Measurements from ENCODE around the gene MYO15B.

Gene MYO15B

DNA sequence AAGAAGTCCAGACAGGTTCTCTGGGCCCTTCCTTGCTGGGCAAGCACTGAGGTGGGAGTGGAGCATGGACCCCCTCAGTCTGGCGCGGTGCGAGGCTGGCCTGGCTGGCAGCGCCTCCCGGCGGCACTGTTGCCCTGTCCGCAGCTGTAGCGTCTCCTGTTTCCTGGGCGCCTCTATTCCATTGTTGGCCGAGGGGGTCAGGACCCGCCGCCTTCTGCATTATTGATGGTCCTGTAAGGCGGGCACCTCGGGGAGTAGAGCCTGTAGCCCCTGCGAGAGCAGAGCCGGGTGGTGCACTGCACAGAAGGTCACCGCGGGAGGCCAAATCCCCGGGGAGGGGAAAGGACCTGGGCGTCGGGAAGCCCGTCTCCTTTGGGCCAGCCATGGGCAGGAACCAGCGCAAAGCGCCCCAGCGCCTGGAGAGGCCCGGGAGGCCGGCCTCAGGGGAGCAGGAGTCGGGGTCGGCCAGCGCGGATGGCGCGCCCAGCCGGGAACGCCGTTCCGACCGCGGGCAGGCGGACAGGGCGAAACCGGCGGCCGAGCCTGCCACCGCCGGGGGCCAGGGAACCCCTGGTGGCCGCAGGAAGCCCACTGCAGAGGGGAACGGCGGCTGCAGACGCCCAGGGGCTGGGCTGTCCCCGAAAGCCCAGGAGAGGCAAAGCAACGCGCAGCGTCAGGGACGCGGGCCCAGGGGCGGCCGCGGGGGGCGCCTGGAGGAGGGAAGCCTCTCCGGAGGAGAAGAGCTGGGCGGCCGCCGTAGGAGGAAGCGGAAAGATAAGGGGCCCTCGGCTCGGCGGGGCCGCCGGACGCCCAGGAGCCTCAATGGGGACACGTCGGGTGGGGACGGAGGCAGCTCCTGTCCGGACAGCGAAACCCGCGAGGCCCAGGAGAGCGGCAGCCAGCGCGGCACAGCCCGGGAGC, at the start of gene MYO15B:
Gene MYO15B, plus strand, starts transcription at position 126 of the 921 bp plus-strand sequence. Its CDS starts 258 bp downstream, at position 384.
- FAIRE-seq = no peak

DNA sequence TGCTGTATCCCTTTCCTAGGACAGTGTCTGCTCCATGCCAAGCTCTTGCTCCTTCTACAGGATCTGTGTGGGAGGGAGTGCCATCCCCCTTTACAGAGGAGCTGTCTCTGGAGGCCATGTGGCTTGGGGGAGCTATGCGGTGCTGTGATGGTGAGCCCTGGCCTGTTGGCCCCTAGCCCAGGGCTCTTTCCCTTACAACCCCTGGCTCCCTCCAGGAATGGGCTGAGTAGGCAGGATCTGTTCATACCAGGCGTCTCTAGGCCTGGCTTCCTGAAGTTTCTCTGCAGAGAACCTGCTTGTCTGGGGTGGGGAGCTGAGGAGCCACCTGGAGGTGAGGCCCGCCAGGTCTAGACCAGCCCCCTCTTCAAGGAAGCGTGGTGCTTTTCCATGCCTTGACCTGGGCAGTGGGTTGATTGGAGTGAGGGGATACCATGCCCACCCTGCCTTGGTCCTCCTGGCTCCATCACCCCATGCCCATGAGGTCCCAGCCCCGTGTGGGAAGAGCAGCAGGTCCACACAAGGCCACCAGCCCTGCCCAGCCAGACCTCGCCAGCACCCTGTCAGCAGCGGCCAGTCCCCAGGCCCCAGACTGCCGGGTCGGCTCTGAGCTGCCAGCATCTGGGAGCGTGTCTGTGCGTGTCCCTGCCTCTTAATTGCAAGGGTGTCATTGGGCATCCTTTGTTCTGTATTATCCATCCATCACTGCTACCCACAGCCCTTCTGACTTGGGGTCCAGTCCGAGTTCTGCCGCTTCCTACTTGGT, 47.5 kb upstream of the MYO15B start:
- FAIRE-seq = no peak

DNA sequence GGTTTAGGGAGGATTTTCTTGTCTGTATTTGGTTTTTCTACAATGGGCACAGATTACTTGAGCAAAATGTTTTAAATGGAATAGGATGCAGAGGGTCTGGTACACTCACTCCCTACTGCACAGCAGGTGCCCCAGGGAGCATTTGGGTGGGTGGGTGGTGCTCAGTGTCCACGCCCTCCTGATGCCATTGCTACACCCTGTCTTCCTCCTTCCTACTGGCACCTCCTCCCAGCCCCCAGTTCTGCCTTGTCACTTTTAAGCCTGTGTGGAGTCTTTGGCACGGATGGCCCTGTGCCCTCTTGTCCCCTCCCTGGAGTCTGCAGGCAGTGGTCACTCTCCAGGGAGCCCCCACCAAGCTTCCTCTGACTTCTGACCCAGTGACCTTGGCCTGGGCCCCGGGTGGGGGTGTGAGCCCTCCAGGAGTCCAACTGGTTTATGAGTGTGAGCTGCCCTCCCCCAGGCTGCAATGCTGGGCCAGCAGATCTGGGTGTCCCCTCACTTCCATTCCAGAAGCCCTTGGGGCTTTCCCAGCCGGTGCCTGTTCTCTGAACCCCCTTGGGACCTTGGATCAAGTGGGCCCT, 46.6 kb upstream of the MYO15B start:
- FAIRE-seq = no peak

DNA sequence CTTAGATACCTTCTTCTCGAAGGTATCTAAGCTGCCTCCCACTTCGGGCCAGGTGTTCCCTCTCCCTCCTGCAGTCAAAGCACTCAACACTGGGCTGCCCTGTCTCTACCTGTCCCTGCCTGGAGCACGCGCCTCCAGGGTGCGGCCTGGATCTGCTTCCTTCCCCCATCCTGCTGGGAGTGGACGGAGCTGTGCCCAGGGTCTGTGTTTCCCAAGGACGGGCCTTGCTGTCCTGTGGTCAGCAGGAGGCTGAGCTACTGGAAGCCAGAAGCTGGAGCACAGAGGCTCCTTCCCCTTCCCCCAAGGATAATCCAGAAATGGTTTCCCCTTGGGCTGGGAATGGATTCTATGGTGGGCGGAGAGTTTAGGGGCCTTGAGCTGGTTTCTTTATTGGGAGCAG, 45.4 kb upstream of the MYO15B start:
- no peak for FAIRE-seq

DNA sequence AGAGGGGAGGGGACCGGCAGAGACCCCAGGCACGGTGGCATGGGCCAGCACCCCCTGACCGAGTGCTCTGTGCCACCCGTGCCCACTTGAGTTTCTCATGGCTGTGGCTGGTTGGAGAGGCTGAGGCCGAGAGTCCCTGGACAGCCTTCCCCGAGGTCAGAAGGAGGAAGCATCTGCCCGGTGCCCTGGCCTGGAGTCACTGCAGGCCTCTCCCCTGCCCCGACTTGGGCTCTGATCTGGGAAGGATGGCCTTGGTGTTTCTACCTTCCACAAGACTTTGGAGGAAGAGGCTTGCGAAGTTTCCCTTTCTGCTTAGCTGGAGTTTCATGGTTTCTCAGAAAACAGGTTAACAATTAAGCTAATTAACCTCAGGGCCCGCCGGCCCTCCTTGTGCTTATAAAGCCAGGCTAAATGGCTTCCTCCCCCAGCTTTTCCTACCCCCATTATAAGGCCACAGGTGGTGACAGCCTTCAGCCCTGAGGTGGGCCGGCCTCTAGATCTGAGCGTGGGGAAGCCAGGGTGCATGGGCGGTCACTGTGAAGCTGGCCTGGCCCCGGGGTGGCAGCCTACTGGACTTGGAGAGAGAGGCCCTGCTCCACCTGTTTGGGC, 44.8 kb upstream of the MYO15B start:
- FAIRE-seq = no peak

DNA sequence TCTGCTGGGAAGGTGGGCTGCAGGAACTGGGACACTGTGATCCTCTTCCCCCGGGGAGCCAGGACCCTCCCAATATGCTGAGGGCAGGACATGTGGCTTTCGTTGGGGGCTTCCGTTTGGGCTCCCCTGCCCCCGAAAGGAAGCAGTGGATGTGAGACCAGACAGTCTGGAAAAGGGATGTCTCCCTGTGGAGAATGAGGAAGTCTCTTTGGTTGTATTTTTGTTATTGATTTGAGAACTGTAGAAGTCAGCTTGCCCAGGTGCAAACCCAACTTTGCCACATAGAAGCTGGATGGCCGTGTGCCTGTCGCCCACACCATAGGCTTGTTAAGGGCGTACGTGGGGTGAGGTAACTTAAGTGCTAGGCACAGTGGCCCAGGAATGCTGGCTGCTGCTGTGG, 43.4 kb upstream of the MYO15B start:
- FAIRE-seq = no peak

DNA sequence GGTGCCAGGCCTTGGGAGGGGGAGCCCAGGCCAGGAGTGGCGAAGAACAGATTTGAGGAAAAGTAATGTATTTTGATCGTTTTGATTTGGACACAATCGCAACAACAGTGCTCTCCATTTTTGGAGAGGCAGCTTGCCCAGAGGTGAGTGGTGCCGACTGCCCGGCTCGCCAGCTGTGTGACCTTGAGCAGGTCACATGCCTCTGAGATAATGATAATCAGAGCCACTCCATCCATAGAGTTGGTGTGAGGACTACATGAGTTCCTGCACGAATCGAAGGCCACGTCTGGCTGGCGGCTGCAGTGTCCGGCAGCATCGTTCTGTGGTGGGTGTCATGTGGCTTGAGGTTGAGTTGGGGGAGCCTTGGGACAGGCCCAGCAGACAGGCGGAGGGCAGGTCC, 41.4 kb upstream of the MYO15B start:
- no peak for FAIRE-seq

DNA sequence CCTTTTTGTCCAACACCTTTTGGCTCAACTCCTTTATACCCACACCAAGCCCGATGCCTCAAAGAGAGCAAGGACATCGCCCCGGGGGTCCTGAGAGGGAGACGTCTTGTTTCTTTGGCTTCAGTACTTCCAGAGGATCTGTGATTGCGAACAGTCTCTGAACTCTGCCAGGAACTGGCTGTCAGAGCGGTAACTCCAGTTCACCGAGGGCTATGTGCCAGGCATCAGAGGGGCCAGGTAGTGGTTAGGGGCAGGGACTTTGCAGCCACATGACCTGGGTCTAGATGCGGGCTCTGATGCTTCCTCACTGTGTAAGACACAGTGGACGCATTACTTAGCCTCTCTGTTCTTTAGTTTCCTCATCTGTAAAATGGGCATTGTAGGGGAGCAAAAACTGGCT, 40.5 kb upstream of the MYO15B start:
- FAIRE-seq = no peak

DNA sequence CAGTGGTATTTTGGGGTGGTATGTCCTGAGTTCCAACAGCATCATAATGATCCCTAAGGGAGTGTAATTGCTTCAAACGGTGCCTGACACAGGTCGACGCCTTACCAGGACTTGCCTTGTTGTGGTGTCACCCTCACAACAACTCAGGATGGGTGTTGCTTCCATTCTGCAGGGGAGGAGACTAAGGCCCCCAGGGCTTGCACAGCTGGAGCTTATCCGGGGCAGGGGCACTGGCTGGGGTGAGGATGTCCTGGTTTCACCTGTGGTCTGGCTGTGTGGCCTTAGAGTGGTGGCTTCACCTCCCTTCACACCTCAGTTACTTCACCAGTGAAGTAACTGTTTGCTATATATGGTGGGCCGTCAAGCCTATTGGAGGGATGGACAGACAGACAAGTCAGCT, 38.8 kb upstream of the MYO15B start:
- FAIRE-seq = no peak

DNA sequence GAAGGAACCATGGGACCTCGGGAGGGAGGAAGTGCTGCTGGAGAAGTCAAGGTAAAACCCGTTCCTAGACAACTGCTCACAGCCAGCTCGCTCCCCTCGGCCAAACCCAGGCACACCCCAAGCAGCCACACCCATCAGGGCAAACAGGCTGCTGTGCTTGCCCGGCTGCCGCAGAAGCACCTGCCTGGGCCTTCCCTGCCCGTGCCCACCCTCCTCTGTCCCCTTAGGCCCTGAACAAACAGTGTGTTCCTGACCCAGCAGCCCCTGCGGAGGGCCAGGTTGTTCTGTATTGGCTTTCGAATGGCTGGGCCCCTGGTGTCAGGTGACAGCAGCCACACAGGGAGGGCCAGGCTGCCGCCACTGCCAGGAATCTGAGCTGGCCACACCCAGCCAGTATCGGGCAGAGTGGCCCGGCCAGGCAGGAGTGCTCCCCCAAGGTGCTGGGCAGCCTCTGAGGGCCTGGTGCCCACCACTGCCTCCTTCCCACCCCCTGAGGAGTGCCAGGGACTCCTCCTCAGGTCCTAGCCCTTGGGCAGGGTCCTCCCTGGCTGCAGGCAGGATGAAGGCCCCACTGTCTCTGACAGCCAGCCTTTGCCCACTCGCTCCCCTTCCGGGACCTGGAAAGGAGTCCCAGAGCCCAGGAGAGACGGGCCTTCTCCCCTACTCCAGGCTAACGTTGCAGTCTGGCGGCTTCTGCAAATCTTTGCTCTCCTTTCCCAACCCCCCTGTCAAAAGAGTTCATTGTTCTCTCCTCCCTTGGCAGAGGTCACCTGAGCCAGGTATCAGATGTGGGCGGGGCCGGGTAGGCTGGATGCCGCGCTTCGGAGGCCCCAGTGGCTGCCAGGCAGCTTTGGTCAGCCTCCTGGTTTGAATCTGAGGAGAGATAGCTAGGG, 38.1 kb upstream of the MYO15B start:
- no peak for FAIRE-seq

DNA sequence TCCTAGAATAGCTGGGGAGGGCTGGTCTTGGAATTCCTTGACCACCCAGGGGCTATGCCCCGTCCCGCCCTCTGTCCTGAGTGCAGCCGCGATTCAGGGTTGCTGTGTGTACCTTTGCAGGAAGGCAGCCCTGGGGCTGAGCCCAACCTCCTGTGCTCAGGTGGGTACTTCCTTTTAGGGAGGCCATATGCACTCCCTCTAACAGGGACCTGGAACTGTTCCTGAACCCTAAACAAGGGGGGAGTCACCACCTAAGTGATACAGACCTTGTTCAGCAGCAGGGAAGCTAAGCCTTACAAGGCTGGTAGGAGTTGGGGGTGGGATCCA, 37.5 kb upstream of the MYO15B start:
- no peak for FAIRE-seq

DNA sequence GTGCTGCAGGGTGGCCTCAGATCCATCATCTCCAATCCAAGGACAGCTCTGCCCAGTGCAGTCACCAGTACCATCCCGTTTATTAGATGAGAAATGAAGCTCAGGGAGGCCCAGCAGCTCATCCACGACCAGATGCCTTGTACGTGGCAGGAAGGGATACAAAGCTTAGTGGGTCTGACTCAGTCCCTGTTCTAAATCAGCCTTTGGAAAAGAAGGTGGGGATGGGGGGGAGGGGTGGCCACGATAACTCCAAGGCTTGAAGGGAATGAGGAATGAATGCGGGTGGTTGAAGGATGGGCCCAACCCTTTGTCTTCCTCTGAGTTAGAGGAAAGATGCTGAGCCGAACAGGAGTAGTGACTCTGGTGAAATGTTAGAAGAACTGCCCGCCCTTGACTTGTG, 36.3 kb upstream of the MYO15B start:
- FAIRE-seq = no peak

DNA sequence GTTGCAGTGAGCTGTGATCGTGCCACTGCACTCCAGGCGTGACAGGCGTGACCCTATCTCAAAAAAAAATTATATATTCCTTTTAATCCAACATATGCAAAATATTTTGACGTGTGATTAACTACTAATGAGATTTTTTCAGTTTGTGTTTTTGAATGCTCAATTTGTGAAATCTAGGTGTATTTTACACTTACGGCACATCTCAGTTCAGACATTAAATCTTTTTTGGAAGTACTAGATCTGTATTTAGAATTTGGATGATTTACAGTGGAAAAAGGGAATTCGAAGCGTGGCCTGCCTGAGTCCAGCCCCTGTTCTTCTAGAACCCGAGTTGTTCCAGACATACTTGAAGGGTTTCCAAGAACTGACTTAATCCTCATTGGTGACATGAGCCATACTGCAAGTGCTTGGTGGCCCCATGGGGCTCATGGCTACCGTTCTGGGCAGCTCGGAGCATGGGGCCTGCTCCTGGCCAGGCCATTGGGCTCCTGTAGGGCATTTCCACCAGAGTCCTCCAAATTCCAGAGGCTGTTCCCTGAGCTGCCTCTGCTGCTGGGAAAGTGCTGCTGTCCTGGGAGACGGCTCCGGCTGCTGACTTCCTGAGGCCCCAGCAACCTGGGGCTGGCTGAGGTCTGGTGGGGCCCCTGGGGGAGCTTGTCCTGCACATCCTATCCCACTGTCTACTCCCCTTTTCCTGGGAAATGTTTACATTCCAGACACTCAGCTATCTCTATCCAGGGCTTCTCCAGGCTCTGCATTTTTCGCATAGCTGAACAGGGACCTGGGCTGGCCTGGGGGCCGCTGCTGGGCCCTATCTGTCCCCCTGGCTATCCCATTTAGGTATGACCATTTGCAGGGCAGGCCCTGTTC, 34.9 kb upstream of the MYO15B start:
- FAIRE-seq = no peak

DNA sequence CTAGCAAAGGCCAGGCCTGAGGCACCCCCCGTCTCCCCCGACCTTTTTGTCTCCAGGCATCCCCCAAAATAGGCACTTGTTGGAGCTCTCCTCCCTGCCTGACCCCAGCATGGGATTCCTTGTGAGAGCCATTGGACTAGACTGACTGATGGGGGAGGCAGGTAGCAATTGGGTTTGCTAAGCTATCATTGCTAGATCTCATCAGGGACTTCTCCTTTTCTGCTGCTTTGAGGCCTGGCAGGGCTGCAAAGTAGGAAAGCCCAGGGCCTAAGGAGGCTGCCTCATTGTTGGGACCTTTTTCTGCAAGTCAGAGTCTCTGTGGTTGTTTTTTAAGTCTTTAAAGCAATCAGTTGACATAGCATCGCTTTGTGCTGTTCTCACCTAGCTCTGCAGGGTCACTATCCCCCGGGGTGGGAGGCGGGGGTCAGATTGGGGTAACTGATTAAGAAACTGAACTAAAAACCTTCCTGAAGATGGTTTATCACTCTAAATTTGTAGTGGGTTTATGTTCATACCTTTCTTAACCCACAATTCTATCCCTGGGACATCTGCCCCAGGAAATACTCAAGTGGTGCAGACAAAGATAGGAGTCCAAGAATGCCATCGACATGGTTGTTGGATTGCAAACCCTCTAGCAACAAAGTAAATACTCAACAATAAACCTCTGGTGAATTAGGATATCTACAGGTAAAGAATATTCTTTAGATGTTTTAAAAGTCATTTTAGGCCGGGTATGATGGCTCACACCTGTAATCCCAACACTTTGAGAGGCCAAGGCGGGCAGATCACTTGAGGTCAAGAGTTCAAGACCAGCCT, 34.1 kb upstream of the MYO15B start:
- FAIRE-seq = no peak

DNA sequence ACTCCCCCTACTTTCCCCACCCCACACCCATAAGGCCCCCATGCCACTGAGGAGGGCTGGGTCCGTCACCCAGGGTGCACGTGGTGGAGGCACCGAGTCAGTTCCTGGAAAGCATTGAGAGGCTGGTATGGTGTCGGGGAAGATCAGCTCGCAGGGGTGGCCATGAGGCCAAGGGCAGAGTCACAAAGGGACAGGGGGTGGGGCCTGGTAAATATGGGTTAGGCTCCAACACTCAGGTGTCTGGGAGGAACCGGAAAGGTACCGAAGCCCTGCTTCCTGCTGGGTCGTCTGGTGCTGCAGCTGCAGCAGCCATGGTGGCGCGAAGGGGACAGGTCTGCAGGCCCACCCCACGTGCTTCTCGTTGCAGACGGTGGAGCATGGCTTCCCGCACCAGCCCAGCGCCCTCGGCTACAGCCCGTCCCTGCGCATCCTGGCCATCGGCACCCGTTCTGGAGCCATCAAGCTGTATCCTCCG, 31.9 kb upstream of the MYO15B start:
- FAIRE-seq = no peak

DNA sequence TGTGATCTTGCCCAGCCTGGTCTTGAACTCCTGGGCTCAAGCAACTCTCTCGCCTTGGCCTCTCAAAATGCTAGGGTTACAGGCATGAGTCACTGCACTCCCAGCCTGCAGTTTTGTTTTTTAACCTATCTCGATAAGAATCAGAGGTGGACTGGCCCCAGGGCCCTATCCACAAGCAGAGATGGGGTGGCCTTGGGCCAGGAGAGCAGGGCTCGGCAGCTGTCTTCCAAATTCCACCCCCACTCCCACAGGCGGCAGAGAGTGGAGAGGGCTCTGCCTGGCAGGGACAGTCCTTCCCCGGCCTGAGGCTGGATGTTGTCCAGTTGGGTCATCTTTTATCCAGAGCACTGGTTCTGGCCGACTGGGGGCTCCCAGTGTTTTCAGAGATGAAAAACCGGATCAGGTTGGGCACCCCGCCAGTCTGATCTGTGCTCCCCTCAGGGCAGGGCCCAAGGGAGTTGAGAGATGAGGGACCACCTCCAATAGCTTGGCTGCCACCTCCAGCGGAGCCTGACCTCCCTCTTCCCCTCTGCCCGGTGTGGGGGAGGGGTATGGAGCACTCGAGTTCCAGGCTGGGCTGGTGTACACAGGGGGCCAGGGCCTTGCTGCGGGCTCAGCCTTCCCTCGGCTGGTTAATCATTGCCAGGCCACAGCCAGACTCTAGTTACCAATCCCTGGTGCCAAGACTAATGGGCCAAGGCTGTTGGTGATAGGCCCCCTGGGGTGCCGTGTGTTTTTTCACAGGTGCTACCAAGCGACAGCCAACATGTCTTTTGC, 30.3 kb upstream of the MYO15B start:
- FAIRE-seq = no peak

DNA sequence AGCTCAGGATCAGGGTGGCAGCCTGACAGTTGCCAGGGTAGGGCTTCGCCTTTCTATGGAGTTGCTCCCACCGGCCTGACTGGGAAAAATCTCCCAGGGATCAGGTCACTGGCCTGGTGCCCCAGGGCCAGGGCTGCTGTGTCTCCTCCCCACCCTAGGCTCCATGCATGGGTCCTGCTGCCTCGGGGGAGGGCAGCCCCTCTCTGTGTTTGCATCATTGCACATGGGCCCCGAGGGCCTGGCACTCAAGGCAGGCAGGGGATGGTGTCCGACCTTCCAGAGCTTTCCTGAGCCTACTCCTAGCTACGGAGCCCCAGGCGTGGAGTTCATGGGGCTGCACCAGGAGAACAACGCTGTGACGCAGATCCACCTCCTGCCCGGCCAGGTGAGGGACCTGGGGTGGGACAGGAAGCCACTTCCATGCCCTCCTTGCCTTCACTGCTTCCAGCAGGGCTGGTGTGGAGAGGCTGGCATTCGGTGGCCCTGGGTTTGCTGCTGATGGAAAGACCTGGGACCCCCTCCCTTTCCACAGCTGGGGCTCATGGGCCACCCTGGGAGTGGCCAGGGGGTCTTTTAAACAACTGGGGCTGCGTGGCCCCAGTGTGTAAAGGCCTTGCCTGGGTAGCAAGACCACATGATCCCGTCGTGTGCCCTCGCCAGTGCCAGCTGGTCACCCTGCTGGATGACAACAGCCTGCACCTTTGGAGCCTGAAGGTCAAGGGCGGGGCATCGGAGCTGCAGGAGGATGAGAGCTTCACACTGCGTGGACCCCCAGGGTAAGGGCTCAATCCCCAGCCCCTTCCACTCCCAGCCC, 29.5 kb upstream of the MYO15B start:
- FAIRE-seq = no peak

DNA sequence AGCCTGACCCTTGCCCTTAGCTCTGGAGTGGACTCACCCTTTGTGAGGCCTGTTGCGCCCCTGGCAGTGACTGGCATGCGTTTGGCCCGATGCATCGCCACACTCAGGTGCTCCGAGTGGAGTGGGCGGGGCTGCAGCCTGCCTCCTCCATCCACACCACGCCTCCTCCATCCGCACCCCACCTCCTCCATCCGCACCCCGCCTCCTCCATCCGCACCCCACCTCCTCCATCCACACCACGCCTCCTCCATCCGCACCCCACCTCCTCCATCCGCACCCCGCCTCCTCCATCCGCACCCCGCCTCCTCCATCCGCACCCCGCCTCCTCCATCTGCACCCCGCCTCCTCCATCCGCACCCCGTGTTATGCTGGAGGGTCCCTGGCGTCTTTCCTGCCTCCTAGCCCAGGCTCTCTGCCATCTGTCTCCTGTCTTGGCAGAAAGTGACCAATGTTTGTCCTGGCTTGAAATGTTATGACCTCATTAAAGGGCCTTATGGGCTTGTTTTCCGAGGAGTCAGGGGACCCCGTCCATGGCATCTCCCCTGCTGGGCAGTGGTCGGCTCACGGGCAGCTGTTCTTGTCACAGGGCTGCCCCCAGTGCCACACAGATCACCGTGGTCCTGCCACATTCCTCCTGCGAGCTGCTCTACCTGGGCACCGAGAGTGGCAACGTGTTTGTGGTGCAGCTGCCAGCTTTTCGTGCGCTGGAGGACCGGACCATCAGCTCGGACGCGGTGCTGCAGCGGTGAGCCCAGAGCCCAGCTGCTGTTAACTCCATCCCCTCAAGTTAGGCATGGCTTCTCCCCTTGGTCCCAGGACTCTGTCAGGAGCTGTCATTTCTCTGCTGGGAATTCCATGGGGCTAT, 28.7 kb upstream of the MYO15B start:
- FAIRE-seq = no peak

Measured in TTC549 (cell line).